Duodenal mucosa (tissue), 2 donors: Measurements from ENCODE around the gene ARHGAP25.
A peak's percentile ranks its signal among the peaks of the same experiment; 100 is the strongest.

ENCODE experiments used
- H3K27ac ChIP-seq: one replicate; pipeline ENCODE4 v1.7.0; 2013; ENCODE audit warnings: low read depth, low read length
- H3K27me3 ChIP-seq, 2 donors: one replicate each; pipeline ENCODE4 v1.7.0; 2013; ENCODE audit warnings: low read length in 2 of 2, control low read depth in 1 of 2; ENCODE audit not compliant: insufficient read depth in 2 of 2, control insufficient read depth in 1 of 2
- H3K36me3 ChIP-seq, 2 donors: one replicate each; pipeline ENCODE4 v1.7.0; 2013; ENCODE audit warnings: low read length in 2 of 2, control low read depth in 1 of 2; ENCODE audit not compliant: insufficient read depth in 2 of 2, control insufficient read depth in 1 of 2
- H3K4me1 ChIP-seq, 2 donors: one replicate each; pipeline ENCODE4 v1.7.0; 2013; ENCODE audit warnings: low read length in 2 of 2, control low read depth in 1 of 2; ENCODE audit not compliant: insufficient read depth in 2 of 2, control insufficient read depth in 1 of 2
- H3K4me3 ChIP-seq, 2 donors: one replicate each; pipeline ENCODE4 v1.7.0; 2013; ENCODE audit warnings: low read length in 2 of 2, low read depth in 1 of 2
- H3K9ac ChIP-seq, 2 donors: one replicate each; pipeline ENCODE4 v1.7.0; 2013; ENCODE audit warnings: low read length in 2 of 2, low read depth in 1 of 2
- H3K9me3 ChIP-seq, 2 donors: one replicate each; pipeline ENCODE4 v1.7.0; 2013; ENCODE audit warnings: low read length in 2 of 2, control low read depth in 1 of 2; ENCODE audit not compliant: control insufficient read depth in 1 of 2

ARHGAP25 gene

DNA sequence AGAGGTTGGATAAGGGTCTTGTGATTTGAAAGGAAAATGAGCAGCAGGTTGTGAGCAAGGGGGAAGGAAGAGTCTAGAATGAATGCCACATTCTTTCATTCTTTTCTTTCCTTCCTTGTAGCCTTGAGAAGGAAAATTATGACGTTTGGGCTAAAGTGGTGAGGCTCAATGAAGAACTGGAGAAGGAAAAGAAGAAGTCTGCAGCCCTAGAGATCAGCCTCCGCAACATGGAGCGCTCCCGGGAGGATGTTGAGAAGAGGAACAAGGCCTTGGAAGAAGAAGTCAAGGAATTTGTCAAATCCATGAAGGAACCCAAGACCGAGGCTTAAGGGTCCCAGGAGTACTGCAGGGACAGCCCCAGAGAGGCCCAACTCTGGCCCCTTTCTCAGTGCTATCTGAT is 91.3 kb downstream of the ARHGAP25 start:
- Histone ChIP-seq H3K9ac (no peak overlapping the region), H3K27ac (no peak overlapping the region), H3K36me3 (peaks cover 3 to 19% of the 10 kb centered on the region in 2 donors), H3K4me1 (peaks cover 16% of the 10 kb centered on the region in 2 donors), H3K27me3 (no peaks in the 10 kb centered on the region), H3K9me3 (no peaks in the 10 kb centered on the region), H3K4me3 (no peak overlapping the region)

DNA sequence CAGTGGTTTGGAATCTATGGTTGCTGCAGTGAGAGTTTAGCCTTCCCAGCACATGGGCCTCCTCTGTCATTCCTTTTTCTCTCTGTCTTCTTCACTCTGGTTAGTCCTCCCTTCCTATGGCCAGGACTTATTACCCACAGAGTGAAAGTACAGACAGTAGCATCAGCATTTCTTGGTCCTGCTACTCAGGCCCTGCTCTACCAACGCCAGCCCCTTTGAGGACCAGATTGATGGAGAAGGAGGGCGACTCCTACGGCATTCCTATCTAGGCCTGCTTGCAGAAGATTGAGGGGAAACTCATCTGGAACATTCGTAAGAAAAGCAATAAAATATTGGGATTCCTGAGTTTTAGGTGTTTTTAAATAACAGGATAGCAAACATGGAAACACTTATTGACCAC is 93.1 kb downstream of the ARHGAP25 start:
- H3K9me3 ChIP-seq: no peaks in the 10 kb centered on the region
- H3K4me1 ChIP-seq: peaks cover 25 to 32% of the 10 kb centered on the region in 2 donors
- no peaks in the 10 kb centered on the region for H3K27me3 ChIP-seq
- H3K9ac ChIP-seq: no peak overlapping the region
- no peak overlapping the region for H3K4me3 ChIP-seq
- H3K27ac ChIP-seq: no peak overlapping the region
- H3K36me3 ChIP-seq: peaks cover 3 to 12% of the 10 kb centered on the region in 2 donors

DNA sequence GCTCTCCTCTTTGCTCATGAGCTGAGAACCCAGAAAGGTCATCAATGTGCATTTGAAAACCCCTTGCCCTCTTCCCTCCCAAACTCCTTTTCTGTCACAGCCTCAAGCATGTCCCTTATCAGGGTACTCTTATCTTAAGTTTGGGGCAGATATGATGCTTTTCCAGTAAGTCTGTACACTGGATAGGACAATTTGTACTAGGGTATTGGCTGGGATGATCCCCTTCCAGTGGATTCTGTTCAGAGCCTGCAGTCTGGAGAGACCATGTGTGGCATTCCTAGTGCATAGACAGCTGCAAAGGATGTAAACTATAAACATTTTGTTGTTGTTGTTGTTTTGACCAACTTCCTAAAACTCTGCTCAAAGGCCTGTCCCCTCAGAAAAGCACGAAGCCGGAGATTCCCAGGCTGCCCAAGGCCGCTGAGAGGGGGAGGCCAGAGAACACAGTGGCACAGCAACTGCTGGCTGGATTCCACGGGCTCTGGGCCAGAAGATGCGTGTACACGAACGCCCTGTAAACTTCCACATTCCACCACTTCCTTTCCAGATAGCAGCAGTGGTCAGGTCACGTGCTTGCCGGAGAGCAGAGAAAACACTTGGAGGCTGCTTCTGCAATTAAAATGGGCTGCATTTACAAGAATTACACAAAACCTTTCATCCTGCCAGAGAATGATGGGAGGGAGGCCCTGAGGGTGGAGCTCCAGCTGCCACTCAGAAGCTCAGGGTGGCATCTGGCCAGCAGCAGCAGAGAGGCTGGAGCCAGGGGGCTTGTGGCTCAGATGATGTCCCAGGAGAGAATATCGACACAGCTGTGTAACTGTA is 94.5 kb downstream of the ARHGAP25 start:
- H3K9ac ChIP-seq: no peak overlapping the region
- peaks cover 30 to 35% of the 10 kb centered on the region in 2 donors for H3K4me1 ChIP-seq
- H3K27me3 ChIP-seq: no peaks in the 10 kb centered on the region
- H3K36me3 ChIP-seq: peaks cover 3 to 7% of the 10 kb centered on the region in 2 donors
- H3K4me3 ChIP-seq: peak overlapping the region; percentile 17 to 18
- H3K9me3 ChIP-seq: no peaks in the 10 kb centered on the region
- H3K27ac ChIP-seq: peak overlapping the region; percentile 41

DNA sequence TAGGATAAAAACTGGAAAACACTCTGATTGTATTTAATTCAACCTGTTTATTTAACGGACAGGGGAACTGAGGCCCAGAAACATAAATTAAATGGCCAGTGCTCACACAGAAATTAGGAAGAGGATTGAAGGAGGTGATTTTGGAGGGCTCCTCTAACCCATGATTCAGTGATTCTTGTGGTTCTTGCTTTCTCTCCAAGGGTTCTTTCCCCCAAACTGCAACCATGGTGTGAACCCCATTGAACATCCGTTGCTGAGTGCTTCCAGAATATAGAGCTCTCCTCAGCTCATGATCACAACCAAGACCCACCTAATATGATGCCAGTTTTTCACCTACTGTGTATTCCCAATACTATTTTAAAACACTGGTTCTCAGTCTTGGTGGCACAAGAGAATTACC is 95.1 kb downstream of the ARHGAP25 start:
- Histone ChIP-seq H3K27ac (no peak overlapping the region), H3K4me1 (peaks cover 30 to 35% of the 10 kb centered on the region in 2 donors), H3K36me3 (peaks cover 2 to 3% of the 10 kb centered on the region in 2 donors), H3K9ac (no peak overlapping the region), H3K27me3 (no peaks in the 10 kb centered on the region), H3K4me3 (peak overlapping the region in 1 of 2 donors; percentile 18), H3K9me3 (no peaks in the 10 kb centered on the region)

DNA sequence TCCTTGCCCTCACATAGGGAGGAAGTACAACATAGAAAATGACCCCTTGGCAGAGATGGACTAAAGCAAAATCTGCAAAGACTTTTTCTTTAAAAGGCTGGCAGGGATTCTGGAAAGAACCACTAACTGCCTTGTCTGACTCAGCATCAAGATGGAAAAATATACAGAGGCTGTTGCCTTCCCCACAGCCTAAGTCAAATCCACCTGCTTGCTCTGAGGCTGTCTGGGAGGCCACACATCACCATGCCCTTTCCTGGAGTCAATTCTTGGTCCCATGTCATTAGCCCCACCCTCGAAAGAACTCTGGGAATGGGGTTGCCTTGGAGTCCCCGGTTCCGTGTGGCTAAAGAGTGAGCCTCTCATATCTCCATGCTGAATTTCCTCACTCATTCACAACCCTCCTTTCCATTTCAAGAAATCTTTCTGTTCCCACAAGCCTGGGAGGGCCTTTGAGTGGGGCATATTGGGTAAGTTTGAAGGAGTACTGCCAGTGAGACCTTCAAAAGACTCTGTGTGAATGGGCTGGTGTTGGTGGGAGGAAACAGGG is 97.1 kb downstream of the ARHGAP25 start:
- Histone ChIP-seq H3K27me3 (no peaks in the 10 kb centered on the region), H3K36me3 (no peaks in the 10 kb centered on the region), H3K4me1 (peaks cover 30 to 38% of the 10 kb centered on the region in 2 donors), H3K9ac (peak overlapping the region in 1 of 2 donors; percentile 8), H3K27ac (peak overlapping the region; percentile 55), H3K4me3 (no peak overlapping the region), H3K9me3 (no peaks in the 10 kb centered on the region)

DNA sequence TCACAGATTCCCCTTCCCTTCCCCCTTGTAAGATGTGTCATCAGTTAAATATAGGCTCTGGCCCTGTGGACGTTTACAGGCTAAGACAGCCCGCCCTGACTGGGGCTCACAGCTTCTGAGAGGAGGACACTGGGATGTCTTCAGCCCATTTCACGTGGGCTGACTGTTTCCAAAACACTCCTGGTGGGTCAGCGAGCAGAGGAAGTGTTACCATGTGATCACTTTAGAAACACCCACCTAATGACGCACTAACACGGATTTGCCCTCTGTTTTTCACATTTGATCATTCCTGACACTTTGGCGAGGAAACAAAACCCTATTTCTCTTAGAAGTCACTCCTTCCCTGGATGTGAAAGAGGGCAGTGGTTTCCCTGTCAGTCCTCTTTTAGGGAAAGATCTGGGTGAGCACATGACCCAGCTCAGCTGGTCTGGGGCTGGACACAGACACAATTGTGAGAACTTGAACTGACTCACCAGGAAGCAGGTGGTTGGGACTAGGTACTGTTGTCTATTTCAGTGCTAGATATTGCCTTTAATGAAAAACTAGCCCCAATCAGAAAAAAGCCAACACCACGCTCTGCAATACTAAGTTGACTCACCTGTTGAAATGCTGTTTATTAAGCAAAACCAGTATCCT is 97.7 kb downstream of the ARHGAP25 start:
- H3K4me3 ChIP-seq: peak overlapping the region; percentile 26 to 40
- no peaks in the 10 kb centered on the region for H3K36me3 ChIP-seq
- H3K9me3 ChIP-seq: no peaks in the 10 kb centered on the region
- H3K4me1 ChIP-seq: peaks cover 35 to 38% of the 10 kb centered on the region in 2 donors
- H3K27ac ChIP-seq: peak overlapping the region; percentile 55
- no peaks in the 10 kb centered on the region for H3K27me3 ChIP-seq
- H3K9ac ChIP-seq: peak overlapping the region in 1 of 2 donors; percentile 8

DNA sequence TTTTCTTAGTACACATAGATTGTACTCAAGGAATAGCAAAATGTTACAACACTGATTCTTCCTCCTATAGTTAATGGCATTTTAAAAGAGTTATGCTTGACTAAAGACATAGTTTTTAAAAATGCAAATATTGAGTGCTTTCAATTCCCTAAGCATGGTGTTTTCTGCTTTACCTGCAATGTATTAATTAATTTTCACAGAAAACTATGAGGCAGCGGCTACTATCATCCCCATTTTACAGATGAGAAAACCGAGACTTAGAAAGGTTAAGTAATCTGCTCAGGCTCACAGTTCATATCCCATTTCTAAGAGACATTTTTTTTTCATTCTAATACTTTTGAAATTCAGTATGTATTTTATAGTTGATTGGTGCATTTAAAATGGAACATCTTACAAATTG is 98.6 kb downstream of the ARHGAP25 start:
- Histone ChIP-seq H3K27me3 (no peaks in the 10 kb centered on the region), H3K4me1 (peaks cover 37 to 38% of the 10 kb centered on the region in 2 donors), H3K9me3 (no peaks in the 10 kb centered on the region), H3K36me3 (no peaks in the 10 kb centered on the region), H3K27ac (no peak overlapping the region), H3K9ac (no peak overlapping the region), H3K4me3 (no peak overlapping the region)

DNA sequence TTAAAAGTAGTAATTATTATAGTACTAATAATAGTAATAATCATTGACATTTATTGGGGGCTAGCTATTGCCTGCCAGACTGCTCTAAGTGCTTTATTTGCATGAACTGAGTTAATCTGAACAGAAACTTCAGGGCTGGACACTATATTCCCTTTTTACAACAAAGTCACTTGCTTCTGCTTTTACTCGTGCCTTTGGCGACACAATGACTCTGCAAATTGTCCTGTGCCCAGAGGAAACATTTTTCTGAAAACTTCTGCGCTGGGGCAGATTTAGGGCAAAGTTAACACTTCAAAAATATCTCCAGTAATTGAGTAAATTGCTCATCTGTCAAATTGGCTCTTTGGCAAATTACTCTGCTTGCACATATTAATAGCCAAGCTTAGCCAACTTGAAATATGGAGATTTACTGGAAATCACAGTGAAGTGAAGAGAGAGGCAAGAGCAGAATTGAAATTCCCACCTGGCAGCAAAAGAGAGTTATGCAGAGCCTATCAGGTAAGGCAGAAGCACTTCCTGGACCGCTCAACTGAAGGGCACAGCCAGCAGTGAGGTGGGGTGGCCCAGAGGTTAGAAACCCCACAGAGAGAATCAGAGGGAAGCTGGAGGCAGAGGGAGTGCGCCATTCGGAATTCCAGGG is 100.2 kb downstream of the ARHGAP25 start:
- no peaks in the 10 kb centered on the region for H3K27me3 ChIP-seq
- H3K27ac ChIP-seq: no peak overlapping the region
- H3K9ac ChIP-seq: no peak overlapping the region
- H3K4me1 ChIP-seq: peaks cover 21 to 25% of the 10 kb centered on the region in 2 donors
- H3K36me3 ChIP-seq: no peaks in the 10 kb centered on the region
- no peaks in the 10 kb centered on the region for H3K9me3 ChIP-seq
- H3K4me3 ChIP-seq: no peak overlapping the region

DNA sequence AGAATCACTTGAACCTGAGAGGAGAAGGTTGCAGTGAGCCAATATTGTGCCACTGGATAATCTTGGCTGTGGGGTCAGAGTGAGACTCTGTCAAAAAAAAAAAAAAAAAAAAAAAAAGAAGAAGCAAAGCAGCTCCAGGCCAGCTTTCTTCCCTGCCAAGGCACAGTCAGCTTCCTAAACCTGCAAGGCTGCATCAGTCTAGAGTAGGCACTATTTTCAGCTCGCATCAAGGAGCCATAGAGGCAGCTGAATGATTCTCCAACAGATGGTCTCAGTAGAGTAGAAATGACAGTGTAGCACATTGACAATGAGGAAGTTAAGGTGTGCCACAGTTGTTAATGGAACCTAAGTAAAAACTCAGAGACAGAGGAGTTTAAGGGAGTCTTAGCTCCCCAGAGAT is 101.0 kb downstream of the ARHGAP25 start:
- Histone ChIP-seq H3K4me3 (no peak overlapping the region), H3K9me3 (no peaks in the 10 kb centered on the region), H3K36me3 (no peaks in the 10 kb centered on the region), H3K27me3 (no peaks in the 10 kb centered on the region), H3K27ac (no peak overlapping the region), H3K4me1 (peaks cover 21 to 22% of the 10 kb centered on the region in 2 donors), H3K9ac (no peak overlapping the region)
